Lung (tissue), 12 donors: Measurements from ENCODE around the gene TRIM5. TPM values are rescaled to one million over a fixed set of nuclear protein-coding genes. Genes with fewer than 3 reads are reported as not detected.

ENCODE experiments used
- ATAC-seq: fragments of 200-7000 bp; cut with Tn5 transposase; one replicate; pipeline ENCODE4 v1.9.1; 2020; ENCODE audit warnings: moderate number of reproducible peaks; ENCODE audit not compliant: insufficient read depth, low FRiP score
- DNase-seq, 3 donors: peaks; one replicate each; pipeline ENCODE4 v3.0.0-alpha.2; 2013 to 2017
- H3K27ac ChIP-seq, 2 donors: one replicate each; pipeline ENCODE4 v1.5.1; 2013; ENCODE audit warnings: mild to moderate bottlenecking in 2 of 2, moderate library complexity in 2 of 2, control low read depth in 1 of 2, inconsistent platforms in 1 of 2, low read depth in 1 of 2, low read length in 1 of 2
- H3K27me3 ChIP-seq, 3 donors: one replicate each; pipeline ENCODE4 v1.5.1; 2013; ENCODE audit warnings: low read length in 2 of 3; ENCODE audit not compliant: control insufficient read depth in 3 of 3, insufficient read depth in 3 of 3
- H3K36me3 ChIP-seq, 4 donors: one replicate each; pipeline ENCODE4 v1.5.1; 2013; ENCODE audit warnings: low read length in 4 of 4, mild to moderate bottlenecking in 1 of 4, moderate library complexity in 1 of 4; ENCODE audit not compliant: control insufficient read depth in 4 of 4, insufficient read depth in 4 of 4
- H3K4me1 ChIP-seq, 5 donors: one replicate each; pipeline ENCODE4 v1.5.1; 2013; ENCODE audit warnings: low read length in 5 of 5, mild to moderate bottlenecking in 2 of 5, moderate library complexity in 1 of 5; ENCODE audit not compliant: control insufficient read depth in 5 of 5, insufficient read depth in 5 of 5
- H3K4me3 ChIP-seq: one replicate; pipeline ENCODE4 v1.5.1; 2013; ENCODE audit warnings: mild to moderate bottlenecking, control low read depth, moderate library complexity
- H3K9ac ChIP-seq, 2 donors: one replicate each; pipeline ENCODE4 v1.5.1; 2013; ENCODE audit warnings: low read length in 2 of 2, control low read depth in 1 of 2; ENCODE audit not compliant: insufficient read depth in 1 of 2
- H3K9me3 ChIP-seq, 4 donors: one replicate each; pipeline ENCODE4 v1.5.1; 2013; ENCODE audit warnings: low read length in 3 of 4, mild to moderate bottlenecking in 1 of 4, moderate library complexity in 1 of 4; ENCODE audit not compliant: control insufficient read depth in 4 of 4, insufficient read depth in 3 of 4
- CTCF ChIP-seq: IDR thresholded peaks from 2 replicates; pipeline ENCODE4 v1.5.1; 2012; ENCODE audit warnings: mild to moderate bottlenecking; ENCODE audit errors: control extremely low read depth, extremely low read depth
- WGBS, 2 donors: extraction: QIAGEN DNeasy Blood & Tissue Kit; methylation state at CpG; one replicate each; pipeline ENCODE4 v1.1.7; 2013; 5-methylcytosine and 5-hydroxymethylcytosine counted together
- polyA plus RNA-seq, 2 donors: library from polyadenylated mRNA; stranded (reverse); fragments of 200-250 nt; gene quantifications; one replicate each; pipeline ENCODE4 v1.2.1, GENCODE V29; 2013
- total RNA-seq, 2 donors: library from RNA; depleted of rRNA in 1 of 2; stranded (reverse); fragments of >200 nt in 1 of 2; gene quantifications; one replicate each; pipeline ENCODE4 v1.2.1, GENCODE V29; 2014 to 2021
- donor health status: control.
- donor health status: control.
- donor health status: Bipolar disorder and iron deficiency.
- donor health status: healthy.
- donor health status: DM: yes; HTN: yes; CAD: no.

TRIM5 gene
- total and polyA plus RNA-seq, 4 donors = 12.3 to 46.0 (median 24.7) TPM

- peak in 2 of 3 donors; percentile 17 to 22 for DNase-seq
- Histone ChIP-seq H3K27ac (peak overlapping the region; percentile 84 to 89), H3K9me3 (no peaks in the 10 kb centered on the region), H3K4me3 (peak overlapping the region; percentile 38), H3K36me3 (no peaks in the 10 kb centered on the region), H3K4me1 (peaks cover 0 to 7% (median 4%) of the 10 kb centered on the region in 5 donors), H3K27me3 (no peaks in the 10 kb centered on the region), H3K9ac (peak overlapping the region in 1 of 2 donors; percentile 61)
- 5 to 6% methylated on average over 5 of the region's 5 CpGs for WGBS, 2 donors
- no peak for TF ChIP-seq CTCF
- no peak for ATAC-seq
Measured at GRCh38 chr11:5690736-5691135, 5.9 kb upstream of the TRIM5 start.

- ATAC-seq = no peak
- 2 to 3% methylated on average over 5 of the region's 5 CpGs for WGBS, 2 donors
- peak in 2 of 3 donors; percentile 24 to 40 for DNase-seq
Measured at GRCh38 chr11:5690216-5690615, 5.3 kb upstream of the TRIM5 start.

GRCh38 chr11:5689551-5689983 lies 4.7 kb upstream of the TRIM5 start, which contains the start of gene TRIM22:
TRIM22 (plus strand) TSS chr11:5689790; CDS start chr11:5696233, 6,443 bp downstream.
- Histone ChIP-seq H3K27ac (peak within 1 kb of the TSS; percentile 87 to 89), H3K27me3 (no peaks in the 10 kb centered on the region), H3K4me3 (peak within 1 kb of the TSS; percentile 38), H3K4me1 (peaks cover 0 to 9% (median 4%) of the 10 kb centered on the region in 5 donors), H3K9me3 (no peaks in the 10 kb centered on the region), H3K9ac (peak within 1 kb of the TSS; percentile 33 to 61), H3K36me3 (no peaks in the 10 kb centered on the region)
- ATAC-seq (peak; percentile 67), DNase-seq (peak; percentile 24 to 71 (median 70))
- no peak for TF ChIP-seq CTCF
- 0 to 1% methylated on average over 2 of the region's 2 CpGs for WGBS, 2 donors

More at GRCh38 chr11:5690216-5690615, 5.3 kb upstream of the TRIM5 start:
- H3K9me3 ChIP-seq = no peaks in the 10 kb centered on the region
- peak overlapping the region; percentile 87 to 89 for H3K27ac ChIP-seq
- no peaks in the 10 kb centered on the region for H3K36me3 ChIP-seq
- H3K9ac ChIP-seq = peak overlapping the region; percentile 33 to 61
- H3K27me3 ChIP-seq = no peaks in the 10 kb centered on the region
- H3K4me1 ChIP-seq = peaks cover 0 to 8% (median 4%) of the 10 kb centered on the region in 5 donors
- TF ChIP-seq CTCF = no peak
- peak overlapping the region; percentile 21 for H3K4me3 ChIP-seq

- 91 to 100% methylated on average over 1 of the region's 1 CpG for WGBS, 2 donors
- Histone ChIP-seq H3K9me3 (no peaks in the 10 kb centered on the region), H3K27ac (peak overlapping the region; percentile 70 to 89), H3K4me3 (no peak overlapping the region), H3K36me3 (no peaks in the 10 kb centered on the region), H3K9ac (no peak overlapping the region), H3K4me1 (peaks cover 0 to 11% (median 4%) of the 10 kb centered on the region in 5 donors), H3K27me3 (no peaks in the 10 kb centered on the region)
- DNase-seq = no peak
- no peak for TF ChIP-seq CTCF
- no peak for ATAC-seq
Measured at GRCh38 chr11:5688482-5688881, 3.6 kb upstream of the TRIM5 start.
